Uterus (tissue), 4 donors: ENCODE measurements around the gene KIRREL3. TPM values are rescaled to one million over a fixed set of nuclear protein-coding genes. Genes with fewer than 3 reads are reported as not detected.

Source experiments
- DNase-seq, 2 donors: peaks; one replicate each; pipeline ENCODE4 v3.0.0-alpha.2; 2019 to 2020
- H3K27ac ChIP-seq, 2 donors: fragments of 200-600 bp; sonication (generic); 1 replicate in 1 of 2; 2 replicates in 1 of 2; pipeline ENCODE4 v1.5.1; 2016 to 2018
- H3K27me3 ChIP-seq, 2 donors: fragments of 200-600 bp; sonication (generic); one replicate each; pipeline ENCODE4 v1.5.1; 2018 to 2019; ENCODE audit warnings: control low read depth in 1 of 2
- H3K36me3 ChIP-seq, 2 donors: fragments of 200-600 bp; sonication (generic); one replicate each; pipeline ENCODE4 v1.5.1; 2019; ENCODE audit warnings: control low read depth in 1 of 2
- H3K4me1 ChIP-seq, 2 donors: fragments of 200-600 bp; sonication (generic); one replicate each; pipeline ENCODE4 v1.5.1; 2018 to 2019; ENCODE audit warnings: control low read depth in 1 of 2
- H3K4me3 ChIP-seq, 2 donors: fragments of 200-600 bp; sonication (generic); 1 replicate in 1 of 2; 2 replicates in 1 of 2; pipeline ENCODE4 v1.5.1; 2018 to 2019; ENCODE audit warnings: mild to moderate bottlenecking in 1 of 2
- H3K9me3 ChIP-seq, 2 donors: fragments of 200-600 bp; sonication (generic); one replicate each; pipeline ENCODE4 v1.5.1; 2019; ENCODE audit warnings: control low read depth in 1 of 2
- POLR2A ChIP-seq, 2 donors: fragments of 450-650 bp; IDR thresholded peaks; one replicate each; pipeline ENCODE4 v1.6.1; 2016; ENCODE audit warnings: antibody characterized with exemption in 2 of 2, mild to moderate bottlenecking in 1 of 2, moderate library complexity in 1 of 2
- intact Hi-C: fragments of 100-400 bp; cut with DNase I; formaldehyde crosslinking; loops from one replicate; pipeline ENCODE4 v1.15.1; 2023; ENCODE audit warnings: low total_unique reads
- total RNA-seq, 4 donors: library from RNA; depleted of rRNA in 3 of 4; stranded (reverse); fragments of >200 nt in 3 of 4; gene quantifications; one replicate each; pipeline versions ENCODE4 v1.1.0 to v1.2.4, GENCODE V29; 2014 to 2023
- TF ChIP-seq, protein P1 (sequence below), 4 experiments: fragments of 200-600 bp in 2 of 4; fragments of 450-650 bp in 2 of 4; sonication (generic) in 2 of 4; IDR thresholded peaks; one replicate each; pipeline ENCODE4 v1.5.1; 2016 to 2019; ENCODE audit warnings: antibody characterized with exemption in 4 of 4, mild to moderate bottlenecking in 2 of 4, moderate library complexity in 1 of 4
- donor health status: DM: yes; HTN: yes; CAD: no.

Gene KIRREL3
- total RNA-seq, 4 donors from 2014 or later = 10.0 TPM; not detected in 3

DNA sequence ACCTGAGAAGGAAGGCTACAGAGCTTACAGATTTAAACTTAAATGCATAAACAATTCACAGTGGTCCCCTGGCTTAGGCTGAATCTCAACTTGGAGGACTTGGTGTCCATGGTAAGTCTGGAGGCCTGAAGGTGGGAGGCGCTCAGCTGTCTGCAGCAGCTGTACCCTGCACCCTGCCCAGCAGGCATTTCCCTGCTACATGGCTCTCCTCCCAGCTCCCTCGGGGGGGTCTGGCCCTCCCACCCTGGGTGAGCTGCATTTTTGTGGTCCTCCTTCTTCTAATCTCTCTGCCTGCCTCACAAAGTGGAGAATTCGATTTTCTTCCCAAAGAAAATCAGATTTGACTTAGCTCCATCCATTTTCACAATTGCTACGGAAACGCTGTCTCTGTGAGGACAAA, 273.2 kb downstream of the KIRREL3 start:
- TF ChIP-seq, protein P1, sequence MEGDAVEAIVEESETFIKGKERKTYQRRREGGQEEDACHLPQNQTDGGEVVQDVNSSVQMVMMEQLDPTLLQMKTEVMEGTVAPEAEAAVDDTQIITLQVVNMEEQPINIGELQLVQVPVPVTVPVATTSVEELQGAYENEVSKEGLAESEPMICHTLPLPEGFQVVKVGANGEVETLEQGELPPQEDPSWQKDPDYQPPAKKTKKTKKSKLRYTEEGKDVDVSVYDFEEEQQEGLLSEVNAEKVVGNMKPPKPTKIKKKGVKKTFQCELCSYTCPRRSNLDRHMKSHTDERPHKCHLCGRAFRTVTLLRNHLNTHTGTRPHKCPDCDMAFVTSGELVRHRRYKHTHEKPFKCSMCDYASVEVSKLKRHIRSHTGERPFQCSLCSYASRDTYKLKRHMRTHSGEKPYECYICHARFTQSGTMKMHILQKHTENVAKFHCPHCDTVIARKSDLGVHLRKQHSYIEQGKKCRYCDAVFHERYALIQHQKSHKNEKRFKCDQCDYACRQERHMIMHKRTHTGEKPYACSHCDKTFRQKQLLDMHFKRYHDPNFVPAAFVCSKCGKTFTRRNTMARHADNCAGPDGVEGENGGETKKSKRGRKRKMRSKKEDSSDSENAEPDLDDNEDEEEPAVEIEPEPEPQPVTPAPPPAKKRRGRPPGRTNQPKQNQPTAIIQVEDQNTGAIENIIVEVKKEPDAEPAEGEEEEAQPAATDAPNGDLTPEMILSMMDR (IDR thresholded peaks at IDR 0.05) = no peak
- TF ChIP-seq POLR2A (IDR thresholded peaks at IDR 0.05) = no peak
- Histone ChIP-seq H3K27ac (no peak overlapping the region), H3K27me3 (no peaks in the 10 kb centered on the region), H3K9me3 (no peaks in the 10 kb centered on the region), H3K4me3 (no peak overlapping the region), H3K4me1 (no peaks in the 10 kb centered on the region), H3K36me3 (no peaks in the 10 kb centered on the region)
- intact Hi-C loops = no loop called here
- no peak for DNase-seq

DNA sequence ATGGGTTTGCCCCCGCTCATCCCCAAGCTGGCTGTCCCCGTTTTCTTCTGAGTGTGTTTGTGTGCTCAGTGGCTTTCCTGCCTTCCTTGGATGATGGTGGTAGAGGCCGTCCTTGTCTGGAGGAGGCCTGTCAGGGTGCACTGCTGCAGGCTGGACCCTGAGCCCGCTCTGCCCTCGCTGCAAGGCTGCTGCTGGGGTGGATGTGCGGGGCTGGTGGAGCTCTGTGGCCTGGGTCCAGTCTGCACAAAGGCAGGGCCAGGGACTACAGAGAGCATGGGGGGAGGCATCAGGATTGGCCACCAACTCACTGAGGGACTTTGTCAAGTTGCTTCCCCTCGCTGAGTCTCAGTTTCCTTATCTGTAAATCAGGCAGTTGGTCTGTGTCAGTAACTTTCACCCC, 275.0 kb downstream of the KIRREL3 start:
- Histone ChIP-seq H3K4me3 (no peak overlapping the region), H3K27ac (no peak overlapping the region), H3K4me1 (no peaks in the 10 kb centered on the region), H3K36me3 (no peaks in the 10 kb centered on the region), H3K9me3 (no peaks in the 10 kb centered on the region), H3K27me3 (no peaks in the 10 kb centered on the region)
- TF ChIP-seq, protein P1 (IDR thresholded peaks at IDR 0.05) = no peak
- TF ChIP-seq POLR2A (IDR thresholded peaks at IDR 0.05) = no peak
- intact Hi-C loops = no loop called here
- no peak for DNase-seq

GRCh38 chr11:126725043-126725442, 275.5 kb downstream of the KIRREL3 start:
- intact Hi-C loops = no loop called here
- no peak for TF ChIP-seq POLR2A (IDR thresholded peaks at IDR 0.05)
- TF ChIP-seq, protein P1 (IDR thresholded peaks at IDR 0.05) = no peak
- no peak overlapping the region for H3K4me3 ChIP-seq
- no peaks in the 10 kb centered on the region for H3K4me1 ChIP-seq
- no peak overlapping the region for H3K27ac ChIP-seq
- no peaks in the 10 kb centered on the region for H3K27me3 ChIP-seq
- DNase-seq = no peak
- no peaks in the 10 kb centered on the region for H3K9me3 ChIP-seq
- H3K36me3 ChIP-seq = no peaks in the 10 kb centered on the region

- Histone ChIP-seq H3K36me3 (no peaks in the 10 kb centered on the region), H3K4me1 (no peaks in the 10 kb centered on the region), H3K4me3 (no peak overlapping the region), H3K9me3 (no peaks in the 10 kb centered on the region), H3K27ac (no peak overlapping the region), H3K27me3 (no peaks in the 10 kb centered on the region)
- intact Hi-C loops = no loop called here
- no peak for TF ChIP-seq POLR2A (IDR thresholded peaks at IDR 0.05)
- TF ChIP-seq, protein P1 (IDR thresholded peaks at IDR 0.05) = no peak
- no peak for DNase-seq
Measured at GRCh38 chr11:126723665-126724045, 276.9 kb downstream of the KIRREL3 start.

GRCh38 chr11:126722956-126723664, 277.5 kb downstream of the KIRREL3 start:
- no peaks in the 10 kb centered on the region for H3K4me1 ChIP-seq
- TF ChIP-seq, protein P1 (IDR thresholded peaks at IDR 0.05) = no peak
- TF ChIP-seq POLR2A (IDR thresholded peaks at IDR 0.05) = no peak
- intact Hi-C loops = no loop called here
- DNase-seq = no peak
- no peak overlapping the region for H3K4me3 ChIP-seq
- H3K9me3 ChIP-seq = no peaks in the 10 kb centered on the region
- H3K27me3 ChIP-seq = no peaks in the 10 kb centered on the region
- H3K27ac ChIP-seq = no peak overlapping the region
- no peaks in the 10 kb centered on the region for H3K36me3 ChIP-seq
